Measurements from ENCODE around the gene GPNMB. TPM values are rescaled to one million over a fixed set of nuclear protein-coding genes. Genes with fewer than 3 reads are reported as not detected.
A peak's percentile ranks its signal among the peaks of the same experiment; 100 is the strongest.

Gene GPNMB
- total and polyA plus RNA-seq, 10 of the 15 experiments (the other 5 are each of a cell fraction or from before 2014, with no cell fraction given) = 5.9 to 22.3 (median 10.0) TPM

GRCh38 chr7:23232966-23233365 lies 13.6 kb upstream of the GPNMB start (continued):
- TF ChIP-seq ZBTB33 (IDR thresholded peaks at IDR 0.05) = no peak
- TF ChIP-seq SUZ12 (IDR thresholded peaks at IDR 0.05; ENCODE audit: unreplicated experiment) = no peak
- no peak for TF ChIP-seq YY1 (IDR thresholded peaks at IDR 0.05; ENCODE audit: low read depth, low read length)
- no peak for TF ChIP-seq POU2F2 (IDR thresholded peaks at IDR 0.05; ENCODE audit: borderline replicate concordance, low read depth, low read length)
- no peak for TF ChIP-seq MAX (IDR thresholded peaks at IDR 0.05; ENCODE audit: low read depth, low read length)
- no peak for TF ChIP-seq NR2C1 (IDR thresholded peaks at IDR 0.05)
- TF ChIP-seq KAT2A (conservative IDR thresholded peaks at IDR 0.05; ENCODE audit: control insufficient read depth, low read depth, low read length) = no peak

- Histone ChIP-seq H2AFZ (ENCODE audit: control insufficient read depth, low read depth, low read length) (peak overlapping the region; percentile 62), H3K36me3 (ENCODE audit: control insufficient read depth in 2 of 2, insufficient read depth in 2 of 2, low read length in 1 of 2) (no peaks in the 10 kb centered on the region), H3K27ac (ENCODE audit: control insufficient read depth, insufficient read depth) (peak overlapping the region; percentile 79), H3K4me1 (ENCODE audit: control insufficient read depth, insufficient read depth, low read length) (peaks cover 15% of the 10 kb centered on the region), H3K79me2 (ENCODE audit: control insufficient read depth, insufficient read depth, low read length) (no peaks in the 10 kb centered on the region), H3K9ac (ENCODE audit: control insufficient read depth, insufficient read depth, low read length) (peak overlapping the region; percentile 17; the same call in 1 of the 2 replicates), H4K20me1 (ENCODE audit: control insufficient read depth, insufficient read depth) (no peaks in the 10 kb centered on the region), H3K4me3 (0 out of 2 replicates have a peak overlapping the region, but pooled peaks have one; percentile 5), H3K9me3 (replicated peaks; ENCODE audit: control insufficient read depth, insufficient read depth, low read length) (no peaks in the 10 kb centered on the region), H3K27me3 (replicated peaks in 1 of 2; ENCODE audit: control insufficient read depth in 2 of 2, insufficient read depth in 2 of 2, low read length in 1 of 2) (no peaks in the 10 kb centered on the region), H3K4me2 (ENCODE audit: control insufficient read depth, insufficient read depth) (peak overlapping the region; percentile 86)
- intact Hi-C loops (cut with micrococcal nuclease; ENCODE audit: unreplicated experiment) (no loop called here), in situ Hi-C loops (cut with MboI) (no loop called here)
- ChIA-PET POLR2A (interaction anchor here (0.6 kb wide), 1 partner anchor 11 kb away, joined by 3 read pairs; no protein-coding TSS in a partner anchor), SMC1A (ENCODE audit: uncharacterized antibody, unreplicated experiment) (interaction anchor here (0.6 kb wide), 1 partner anchor 364 kb away, joined by 3 read pairs; no protein-coding TSS in a partner anchor), RAD21 (ENCODE audit: unreplicated experiment) (interaction anchor here (0.6 kb wide), 1 partner anchor 51 kb away, joined by 3 read pairs; no protein-coding TSS in a partner anchor), CTCF (interaction anchor here (0.7 kb wide), 1 partner anchor 50 kb away, joined by 3 read pairs; no protein-coding TSS in a partner anchor)
- WGBS (ENCODE audit: insufficient coverage, insufficient replicate concordance, low lambda C conversion rate, missing lambda C conversion rate) = 34% methylated on average over 9 of the region's 9 CpGs
- DNase-seq (ENCODE audit: low read depth, low spot score) (peak; percentile 72), FAIRE-seq (peak; percentile 80), ATAC-seq (peak; percentile 98)
- BruUV-seq (replicated peaks) = no TSS peak
- TF ChIP-seq PAX8 (IDR thresholded peaks at IDR 0.05) (no peak), BACH1 (IDR thresholded peaks at IDR 0.05; ENCODE audit: borderline replicate concordance) (peak; percentile 20; the same call in 1 of the 2 replicates), E2F8 (IDR thresholded peaks at IDR 0.05; ENCODE audit: low read depth, partially characterized antibody) (peak; percentile 65), LARP7 (IDR thresholded peaks at IDR 0.05) (no peak), YBX1 (IDR thresholded peaks at IDR 0.05) (no peak), PBX3 (IDR thresholded peaks at IDR 0.05; ENCODE audit: insufficient replicate concordance, low read depth, low read length) (no peak), JUND (IDR thresholded peaks at IDR 0.05; ENCODE audit: low read depth, low read length) (no peak), HDAC2 (IDR thresholded peaks at IDR 0.05) (no peak), TARDBP (IDR thresholded peaks at IDR 0.05; ENCODE audit: borderline replicate concordance) (no peak), BRCA1 (IDR thresholded peaks at IDR 0.05; ENCODE audit: low read depth, low read length) (no peak), MTA3 (IDR thresholded peaks at IDR 0.05; ENCODE audit: borderline replicate concordance, low read length) (no peak)
These were observed 11.8 kb upstream of the GPNMB start for GRCh38 chr7:23234569-23235296.

All from GM12878 (cell line).